HUES6 (cell line): ENCODE measurements around the gene RB1.
"Not testable (repeated sequence)": the region's sequence is repeated elsewhere in the genome, so short reads cannot be mapped to it uniquely, and the experiment has no call there.

ENCODE experiments used
- H3K27ac ChIP-seq: 2 replicates; pipeline ENCODE4 v1.7.0; 2013; ENCODE audit warnings: low read depth, mild to moderate bottlenecking, low read length, inconsistent platforms
- H3K27me3 ChIP-seq: 2 replicates; pipeline ENCODE4 v1.6.1; 2013; ENCODE audit warnings: low read length; ENCODE audit not compliant: control insufficient read depth, insufficient read depth
- H3K36me3 ChIP-seq: 2 replicates; pipeline ENCODE4 v1.6.1; 2013; ENCODE audit warnings: low read length; ENCODE audit not compliant: control insufficient read depth, insufficient read depth
- H3K4me1 ChIP-seq: 2 replicates; pipeline ENCODE4 v1.6.1; 2013; ENCODE audit warnings: low read length; ENCODE audit not compliant: control insufficient read depth, insufficient read depth
- H3K4me3 ChIP-seq: 2 replicates; pipeline ENCODE4 v1.5.1; 2013; ENCODE audit warnings: low read depth, low read length
- H3K9ac ChIP-seq: one replicate; pipeline ENCODE4 v1.6.1; 2013; ENCODE audit warnings: mild to moderate bottlenecking, low read length
- H3K9me3 ChIP-seq: 2 replicates; pipeline ENCODE4 v1.6.1; 2013; ENCODE audit warnings: low read depth, low read length; ENCODE audit not compliant: control insufficient read depth, insufficient read depth

Gene RB1

DNA sequence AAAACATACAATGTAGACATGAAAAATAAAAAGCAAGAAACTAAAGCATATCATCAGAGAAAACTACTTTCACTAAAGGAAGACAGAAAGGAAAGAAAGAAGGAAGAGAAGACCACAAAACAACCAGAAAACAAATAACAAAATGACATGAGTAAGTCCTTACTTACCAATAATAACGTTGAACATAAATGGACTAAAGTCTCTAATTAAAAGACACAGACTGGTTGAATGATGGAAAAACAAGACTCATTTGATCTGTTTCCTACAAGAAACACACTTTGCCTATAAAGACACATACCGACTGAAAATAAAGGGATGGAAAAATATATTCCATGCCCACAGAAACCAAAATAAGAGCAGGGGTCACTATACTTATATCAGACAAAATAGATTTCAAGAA, 46.0 kb downstream of the RB1 start:
- H3K9ac ChIP-seq = no peak overlapping the region
- peaks cover 5% of the 10 kb centered on the region for H3K36me3 ChIP-seq

DNA sequence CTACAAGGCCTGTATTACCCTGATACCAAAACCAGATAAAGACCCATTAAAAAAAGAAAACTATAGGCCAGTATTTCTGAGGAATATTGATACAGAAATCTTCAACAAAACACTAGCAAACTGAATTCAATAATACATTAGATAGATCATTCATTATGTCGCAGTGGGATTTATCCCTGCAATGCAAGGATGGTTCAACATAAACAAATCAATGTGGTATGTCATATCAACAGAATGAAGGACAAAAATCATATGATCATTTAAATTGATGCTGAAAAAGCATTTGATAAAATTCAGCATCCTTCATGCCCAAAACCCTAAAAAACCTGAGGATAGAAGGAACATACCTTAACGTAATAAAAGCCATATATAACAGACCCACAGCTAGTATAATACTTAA, 50.0 kb downstream of the RB1 start:
- H3K36me3 ChIP-seq = peaks cover 5% of the 10 kb centered on the region
- H3K4me3 ChIP-seq = no peak overlapping the region
- no peaks in the 10 kb centered on the region for H3K27me3 ChIP-seq
- no peaks in the 10 kb centered on the region for H3K4me1 ChIP-seq
- no peak overlapping the region for H3K9ac ChIP-seq
- peaks cover 6% of the 10 kb centered on the region; the same call in 1 of the 2 replicates for H3K9me3 ChIP-seq
- H3K27ac ChIP-seq = no peak overlapping the region

More for the DNA sequence above, 46.0 kb downstream of the RB1 start:
- Histone ChIP-seq H3K27me3 (no peaks in the 10 kb centered on the region), H3K9me3 (peaks cover 6% of the 10 kb centered on the region; the same call in 1 of the 2 replicates), H3K27ac (no peak overlapping the region), H3K4me3 (no peak overlapping the region), H3K4me1 (no peaks in the 10 kb centered on the region)

DNA sequence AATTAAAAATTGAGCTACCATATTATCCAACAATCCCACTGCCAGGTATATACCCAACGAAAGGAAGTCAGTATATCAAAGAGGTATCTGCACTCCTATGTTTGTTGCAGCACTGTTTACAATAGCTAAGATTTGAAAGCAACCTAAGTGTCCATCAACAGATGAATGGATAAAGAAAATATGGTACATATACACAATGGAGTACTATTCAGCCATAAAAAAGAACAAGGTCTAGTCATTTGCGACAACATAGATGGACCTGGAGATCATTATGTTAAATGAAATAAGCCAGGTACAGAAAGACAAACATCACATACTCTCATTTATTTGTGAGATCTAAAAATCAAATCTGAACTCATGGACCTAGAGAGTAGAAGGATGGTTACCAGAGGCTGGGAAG, 52.0 kb downstream of the RB1 start:
- H3K4me3 ChIP-seq, H3K9ac ChIP-seq, H3K27me3 ChIP-seq, H3K27ac ChIP-seq, H3K4me1 ChIP-seq, H3K9me3 ChIP-seq, H3K36me3 ChIP-seq: not testable (repeated sequence)

DNA sequence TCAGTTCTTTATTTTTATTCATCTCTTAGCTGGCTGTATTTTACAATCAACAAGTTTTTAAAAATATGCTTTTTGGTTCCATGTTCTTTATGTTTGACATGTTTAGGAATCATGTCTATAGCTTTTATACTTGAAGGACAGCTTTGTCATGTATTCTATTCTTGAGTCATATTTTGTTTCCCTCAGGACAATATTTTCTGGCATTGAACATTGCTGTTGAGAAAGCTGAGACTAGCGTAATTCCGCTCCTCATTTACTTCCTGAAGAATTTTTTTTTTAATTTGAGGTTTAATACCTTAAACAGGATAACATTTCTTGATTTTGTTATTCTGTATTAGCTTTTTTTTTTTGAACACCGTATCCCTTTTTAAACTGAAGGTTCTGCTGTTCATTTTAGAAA, 53.2 kb downstream of the RB1 start:
- H3K27me3 ChIP-seq = no peaks in the 10 kb centered on the region
- no peaks in the 10 kb centered on the region; the same call in 1 of the 2 replicates for H3K36me3 ChIP-seq
- H3K27ac ChIP-seq = no peak overlapping the region
- no peak overlapping the region for H3K4me3 ChIP-seq
- H3K9ac ChIP-seq = no peak overlapping the region
- no peaks in the 10 kb centered on the region for H3K4me1 ChIP-seq
- H3K9me3 ChIP-seq = peaks cover 2% of the 10 kb centered on the region; the same call in 1 of the 2 replicates

DNA sequence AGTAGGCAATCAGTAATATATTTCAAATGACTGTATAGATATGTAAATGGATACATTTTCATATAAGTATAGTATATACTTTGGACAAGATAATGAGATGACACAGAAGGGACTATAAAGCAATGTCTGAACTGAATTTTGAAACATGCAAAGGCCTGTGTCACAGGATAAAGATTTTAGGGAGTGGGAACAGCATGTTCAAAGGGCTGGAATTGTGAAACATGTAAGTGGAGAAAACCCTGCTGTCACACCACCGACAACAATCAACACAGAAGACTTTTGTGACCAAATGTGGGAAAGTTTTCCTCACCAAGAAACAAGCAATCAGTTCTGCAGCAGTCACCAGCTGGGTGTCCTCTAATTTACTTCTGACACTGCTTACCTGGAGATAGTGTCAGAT, 66.4 kb downstream of the RB1 start:
- no peak overlapping the region for H3K4me3 ChIP-seq
- no peaks in the 10 kb centered on the region for H3K9me3 ChIP-seq
- H3K27me3 ChIP-seq = no peaks in the 10 kb centered on the region
- peaks cover 5% of the 10 kb centered on the region; the same call in 1 of the 2 replicates for H3K36me3 ChIP-seq
- no peak overlapping the region for H3K27ac ChIP-seq
- no peaks in the 10 kb centered on the region for H3K4me1 ChIP-seq
- H3K9ac ChIP-seq = no peak overlapping the region

DNA sequence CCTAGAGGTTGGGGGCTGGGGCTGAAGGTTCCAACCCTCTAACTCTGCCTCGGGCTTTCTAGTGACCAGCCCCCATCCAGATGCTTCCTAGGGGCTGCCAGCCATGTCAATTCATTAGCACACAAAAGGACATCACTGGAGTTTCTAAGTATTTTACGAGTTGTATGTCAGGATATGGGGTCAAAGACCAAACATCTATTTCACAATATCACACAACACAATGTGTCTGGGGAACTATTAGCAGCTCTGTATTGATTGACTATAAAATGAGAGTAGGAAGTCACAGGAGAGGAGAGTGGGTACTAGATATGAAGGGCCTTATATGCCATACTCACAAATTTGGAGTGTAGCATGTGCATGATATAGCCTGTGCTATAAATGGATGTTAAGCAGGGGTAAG, 67.3 kb downstream of the RB1 start:
- Histone ChIP-seq H3K9me3 (no peaks in the 10 kb centered on the region), H3K9ac (no peak overlapping the region), H3K36me3 (peaks cover 6% of the 10 kb centered on the region; the same call in 1 of the 2 replicates), H3K27ac (no peak overlapping the region), H3K4me3 (no peak overlapping the region), H3K4me1 (no peaks in the 10 kb centered on the region), H3K27me3 (no peaks in the 10 kb centered on the region)

DNA sequence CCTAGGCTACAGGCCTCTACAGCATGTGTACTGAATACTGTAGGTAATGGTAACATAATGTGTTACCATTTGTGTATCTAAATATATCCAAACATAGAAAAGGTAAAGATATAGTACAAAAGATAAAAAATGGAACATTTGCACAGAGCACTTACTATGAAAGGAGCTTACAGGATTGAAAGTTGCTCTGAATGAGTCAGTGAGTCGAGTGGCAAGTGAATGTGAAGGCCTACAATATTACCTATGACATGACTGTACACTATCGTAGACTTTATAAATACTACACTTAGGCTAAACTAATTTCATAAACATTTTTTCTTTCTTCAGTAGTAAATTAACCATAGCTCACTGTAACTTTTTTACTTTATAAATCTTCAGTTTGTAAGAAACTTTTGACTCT, 74.3 kb downstream of the RB1 start:
- Histone ChIP-seq H3K9me3 (no peaks in the 10 kb centered on the region), H3K4me1 (no peaks in the 10 kb centered on the region), H3K27ac (no peak overlapping the region), H3K36me3 (peaks cover 6% of the 10 kb centered on the region; the same call in 1 of the 2 replicates), H3K9ac (no peak overlapping the region), H3K4me3 (no peak overlapping the region), H3K27me3 (no peaks in the 10 kb centered on the region)

DNA sequence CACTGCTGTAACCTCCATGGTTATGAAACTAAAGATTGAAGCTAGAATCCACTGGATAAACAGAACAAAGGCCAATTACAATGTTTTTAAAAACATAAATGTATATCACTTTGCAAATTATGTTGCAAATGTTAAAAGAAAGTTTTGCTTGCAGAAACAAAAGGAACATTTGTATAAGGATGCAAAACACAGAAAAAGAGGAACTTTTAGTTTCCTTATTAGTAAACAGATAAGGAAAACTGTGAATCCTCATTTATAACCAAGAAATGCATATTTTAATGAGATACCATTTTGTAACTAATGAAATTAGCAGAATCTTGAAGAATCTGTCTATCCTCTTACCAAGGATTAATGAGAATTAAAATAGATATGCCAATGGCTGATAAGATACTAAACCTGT, 77.0 kb downstream of the RB1 start:
- H3K36me3 ChIP-seq = no peaks in the 10 kb centered on the region

DNA sequence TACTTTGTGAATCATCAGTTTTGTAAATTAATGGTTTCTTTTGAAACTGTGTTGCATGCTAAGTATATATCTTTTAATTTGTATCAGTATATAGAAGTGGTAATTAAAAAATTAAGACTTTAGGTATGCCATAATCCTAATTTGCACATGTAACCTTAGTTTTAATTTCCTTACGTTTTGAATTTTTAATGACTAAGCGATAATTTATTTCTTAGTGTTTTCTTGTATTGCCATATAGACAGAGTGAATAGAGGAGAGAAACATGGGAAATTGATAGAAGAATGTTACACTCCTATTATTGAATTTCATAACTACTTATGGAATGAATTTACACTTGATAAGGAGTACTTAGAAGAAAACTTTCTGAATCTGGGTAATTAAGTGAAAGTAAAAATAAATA, 79.8 kb downstream of the RB1 start:
- Histone ChIP-seq H3K9me3 (no peaks in the 10 kb centered on the region), H3K4me1 (no peaks in the 10 kb centered on the region), H3K9ac (no peak overlapping the region), H3K27ac (no peak overlapping the region), H3K27me3 (no peaks in the 10 kb centered on the region), H3K36me3 (no peaks in the 10 kb centered on the region), H3K4me3 (no peak overlapping the region)

More for the DNA sequence above, 77.0 kb downstream of the RB1 start:
- no peaks in the 10 kb centered on the region for H3K4me1 ChIP-seq
- H3K27ac ChIP-seq = no peak overlapping the region
- no peaks in the 10 kb centered on the region for H3K27me3 ChIP-seq
- no peak overlapping the region for H3K4me3 ChIP-seq
- H3K9ac ChIP-seq = no peak overlapping the region
- no peaks in the 10 kb centered on the region for H3K9me3 ChIP-seq

DNA sequence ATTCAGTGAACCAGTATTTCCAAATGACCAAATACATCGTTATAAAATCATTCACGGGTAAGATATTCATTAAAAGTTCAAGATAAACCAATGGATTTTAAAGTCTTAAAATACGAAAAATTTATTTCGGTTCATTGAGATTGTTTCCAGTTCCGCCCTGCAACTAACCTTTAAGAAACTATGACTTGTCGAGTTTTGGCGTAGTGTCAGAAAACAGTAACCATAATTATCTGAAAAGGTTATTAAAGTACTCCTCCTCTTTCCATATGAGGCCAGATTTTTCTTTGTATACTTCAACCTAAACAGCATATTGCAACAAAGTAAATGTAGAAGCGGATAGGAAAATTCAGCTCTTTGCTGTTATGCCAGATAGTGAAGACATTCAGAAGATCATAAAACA, 83.3 kb downstream of the RB1 start:
- H3K4me1 ChIP-seq = no peaks in the 10 kb centered on the region
- H3K9me3 ChIP-seq = no peaks in the 10 kb centered on the region
- H3K36me3 ChIP-seq = no peaks in the 10 kb centered on the region
- no peak overlapping the region for H3K4me3 ChIP-seq
- no peak overlapping the region for H3K9ac ChIP-seq
- no peak overlapping the region for H3K27ac ChIP-seq
- H3K27me3 ChIP-seq = no peaks in the 10 kb centered on the region

DNA sequence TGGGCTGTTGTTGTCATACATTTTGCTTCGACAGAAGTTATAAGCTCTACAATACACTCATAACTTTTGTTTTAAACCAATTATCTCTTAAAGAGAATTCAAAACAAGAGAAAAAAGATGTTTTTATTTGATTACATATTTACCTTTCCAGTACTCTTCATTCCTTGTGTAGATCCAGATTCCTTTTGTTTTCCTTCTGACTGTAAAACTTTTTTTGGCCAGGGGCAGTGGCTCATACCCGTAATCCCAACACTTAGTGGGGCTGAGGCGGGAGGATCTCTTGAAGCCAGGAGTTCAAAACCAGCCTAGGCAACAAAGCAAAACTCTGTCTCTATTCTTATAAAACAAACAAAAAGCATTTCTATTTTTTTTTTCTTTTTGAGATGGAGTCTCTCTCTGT, 87.7 kb downstream of the RB1 start:
- no peak overlapping the region for H3K9ac ChIP-seq
- H3K9me3 ChIP-seq = peaks cover 6% of the 10 kb centered on the region
- no peaks in the 10 kb centered on the region for H3K4me1 ChIP-seq
- H3K27me3 ChIP-seq = no peaks in the 10 kb centered on the region
- H3K36me3 ChIP-seq = no peaks in the 10 kb centered on the region
- H3K27ac ChIP-seq = no peak overlapping the region
- no peak overlapping the region for H3K4me3 ChIP-seq
